HEK293T (cell line): Measurements from ENCODE around the gene VRK3.

Experiments used
- ARNT ChIP-seq: fragments of 450-650 bp; IDR thresholded peaks from 2 replicates; pipeline ENCODE4 v1.6.1; 2017; ENCODE audit warnings: mild to moderate bottlenecking
- FOXA1 ChIP-seq: fragments of 450-650 bp; IDR thresholded peaks from 2 replicates; pipeline ENCODE4 v1.6.1; 2016; ENCODE audit warnings: mild to moderate bottlenecking
- FOXK2 ChIP-seq: fragments of 450-650 bp; IDR thresholded peaks from 2 replicates; pipeline ENCODE4 v1.6.1; 2016; ENCODE audit warnings: mild to moderate bottlenecking
- HDGF ChIP-seq: fragments of 450-650 bp; IDR thresholded peaks from 2 replicates; pipeline ENCODE4 v1.6.1; 2017; ENCODE audit warnings: antibody characterized with exemption, borderline replicate concordance
- L3MBTL2 ChIP-seq: fragments of 450-650 bp; conservative IDR thresholded peaks from 2 replicates; pipeline ENCODE4 v1.6.1; 2016; ENCODE audit warnings: mild to moderate bottlenecking
- LEF1 ChIP-seq: fragments of 450-650 bp; IDR thresholded peaks from 2 replicates; pipeline ENCODE4 v1.6.1; 2017; ENCODE audit warnings: mild to moderate bottlenecking, borderline replicate concordance
- NFRKB ChIP-seq: fragments of 450-650 bp; IDR thresholded peaks from 2 replicates; pipeline ENCODE4 v1.6.1; 2016; ENCODE audit warnings: mild to moderate bottlenecking, moderate library complexity
- SP1 ChIP-seq: fragments of 450-650 bp; IDR thresholded peaks from 2 replicates; pipeline ENCODE4 v1.6.1; 2017
- SUZ12 ChIP-seq: fragments of 450-650 bp; IDR thresholded peaks from 2 replicates; pipeline ENCODE4 v1.6.1; 2016; ENCODE audit warnings: mild to moderate bottlenecking
- TARDBP ChIP-seq: fragments of 450-650 bp; IDR thresholded peaks from 2 replicates; pipeline ENCODE4 v1.6.1; 2016
- ZNF384 ChIP-seq: fragments of 450-650 bp; IDR thresholded peaks from 2 replicates; pipeline ENCODE4 v1.6.1; 2016
- TF ChIP-seq, protein P1 (sequence below): fragments of 450-650 bp; IDR thresholded peaks from 2 replicates; pipeline ENCODE4 v1.6.1; 2016

DNA sequence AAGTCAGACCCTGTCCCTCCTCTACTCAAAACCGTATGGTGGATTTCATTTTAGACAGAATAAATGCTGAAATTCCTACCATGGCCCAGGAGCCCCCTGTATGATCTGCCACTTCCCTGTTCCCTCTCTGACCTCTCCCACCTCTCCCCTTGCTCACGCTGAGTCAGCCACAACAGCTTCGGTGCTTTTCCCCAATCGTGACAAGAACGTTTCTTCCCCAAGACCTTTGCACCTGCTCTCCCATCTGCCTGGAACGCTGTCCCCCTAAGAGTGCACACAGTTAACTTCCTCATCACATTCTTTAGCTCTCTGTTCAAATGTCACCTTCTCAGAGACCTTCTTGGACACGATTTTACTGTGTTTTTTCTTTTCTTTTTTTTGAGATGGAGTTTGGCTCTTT is 2.3 kb downstream of the VRK3 start:
- TF ChIP-seq L3MBTL2: no peak
- no peak for TF ChIP-seq ARNT
- no peak for TF ChIP-seq ZNF384
- no peak for TF ChIP-seq FOXK2
- no peak for TF ChIP-seq TARDBP
- TF ChIP-seq, protein P1, sequence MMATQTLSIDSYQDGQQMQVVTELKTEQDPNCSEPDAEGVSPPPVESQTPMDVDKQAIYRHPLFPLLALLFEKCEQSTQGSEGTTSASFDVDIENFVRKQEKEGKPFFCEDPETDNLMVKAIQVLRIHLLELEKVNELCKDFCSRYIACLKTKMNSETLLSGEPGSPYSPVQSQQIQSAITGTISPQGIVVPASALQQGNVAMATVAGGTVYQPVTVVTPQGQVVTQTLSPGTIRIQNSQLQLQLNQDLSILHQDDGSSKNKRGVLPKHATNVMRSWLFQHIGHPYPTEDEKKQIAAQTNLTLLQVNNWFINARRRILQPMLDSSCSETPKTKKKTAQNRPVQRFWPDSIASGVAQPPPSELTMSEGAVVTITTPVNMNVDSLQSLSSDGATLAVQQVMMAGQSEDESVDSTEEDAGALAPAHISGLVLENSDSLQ: no peak
- TF ChIP-seq SP1: no peak
- TF ChIP-seq SUZ12: no peak
- no peak for TF ChIP-seq FOXA1
- no peak for TF ChIP-seq HDGF
- no peak for TF ChIP-seq NFRKB
- no peak for TF ChIP-seq LEF1
